Fibroblast of gingiva (primary cell): ENCODE data around the gene BCAS3.
"Not testable (repeated sequence)": the region's sequence is repeated elsewhere in the genome, so short reads cannot be mapped to it uniquely, and the experiment has no call there.

Experiments
- DNase-seq: peaks from one replicate; pipeline ENCODE4 v3.0.0-alpha.2; 2011; ENCODE audit warnings: low read depth

The BCAS3 gene

GRCh38 chr17:60886731-60887613 is 209.3 kb downstream of the BCAS3 start:
- DNase-seq: not testable (repeated sequence)

- DNase-seq: no peak
These were observed 210.0 kb downstream of the BCAS3 start for GRCh38 chr17:60887614-60888028.

- DNase-seq: peak; percentile 56
These were observed 211.4 kb downstream of the BCAS3 start for GRCh38 chr17:60888812-60889709.

- no peak for DNase-seq
These were observed 213.5 kb downstream of the BCAS3 start for GRCh38 chr17:60891149-60891548.

GRCh38 chr17:60893475-60893874 is 215.8 kb downstream of the BCAS3 start:
- no peak for DNase-seq

- no peak for DNase-seq
These were observed 219.3 kb downstream of the BCAS3 start for GRCh38 chr17:60896996-60897395.

- DNase-seq: no peak
These were observed 221.5 kb downstream of the BCAS3 start for GRCh38 chr17:60899115-60899514.

- DNase-seq: no peak
These were observed 223.0 kb downstream of the BCAS3 start for GRCh38 chr17:60900688-60901087.

- DNase-seq: no peak
These were observed 223.6 kb downstream of the BCAS3 start for GRCh38 chr17:60901242-60901641.

- DNase-seq: peak; percentile 63
These were observed 224.2 kb downstream of the BCAS3 start for GRCh38 chr17:60901806-60902205.

GRCh38 chr17:60902399-60902798 is 224.7 kb downstream of the BCAS3 start:
- peak; percentile 17 for DNase-seq

- DNase-seq: no peak
These were observed 226.9 kb downstream of the BCAS3 start for GRCh38 chr17:60904582-60904981.

GRCh38 chr17:60905709-60906108 is 228.1 kb downstream of the BCAS3 start:
- DNase-seq: no peak

- no peak for DNase-seq
These were observed 230.7 kb downstream of the BCAS3 start for GRCh38 chr17:60908324-60908723.

- no peak for DNase-seq
These were observed 231.8 kb downstream of the BCAS3 start for GRCh38 chr17:60909405-60909804.

GRCh38 chr17:60910415-60910814 is 232.8 kb downstream of the BCAS3 start:
- DNase-seq: no peak

- no peak for DNase-seq
These were observed 236.4 kb downstream of the BCAS3 start for GRCh38 chr17:60914078-60914477.

GRCh38 chr17:60916043-60916442 is 238.4 kb downstream of the BCAS3 start:
- no peak for DNase-seq

- no peak for DNase-seq
These were observed 242.5 kb downstream of the BCAS3 start for GRCh38 chr17:60920107-60920506.

- DNase-seq: no peak
These were observed 245.3 kb downstream of the BCAS3 start for GRCh38 chr17:60923000-60923399.

- DNase-seq: no peak
These were observed 249.0 kb downstream of the BCAS3 start for GRCh38 chr17:60926466-60927183.

- DNase-seq: no peak
These were observed 256.1 kb downstream of the BCAS3 start for GRCh38 chr17:60933739-60934138.
